Erythroblast (primary cell): Measurements from ENCODE around the gene S100A7.

Experiments used
- GATA1 ChIP-seq: IDR thresholded peaks from 2 replicates; pipeline ENCODE4 v1.6.1; 2011; ENCODE audit warnings: low read depth, mild to moderate bottlenecking, control low read depth, low read length, moderate library complexity
- POLR2A ChIP-seq: IDR thresholded peaks from 2 replicates; pipeline ENCODE4 v1.6.1; 2011; ENCODE audit warnings: mild to moderate bottlenecking, low read length

DNA sequence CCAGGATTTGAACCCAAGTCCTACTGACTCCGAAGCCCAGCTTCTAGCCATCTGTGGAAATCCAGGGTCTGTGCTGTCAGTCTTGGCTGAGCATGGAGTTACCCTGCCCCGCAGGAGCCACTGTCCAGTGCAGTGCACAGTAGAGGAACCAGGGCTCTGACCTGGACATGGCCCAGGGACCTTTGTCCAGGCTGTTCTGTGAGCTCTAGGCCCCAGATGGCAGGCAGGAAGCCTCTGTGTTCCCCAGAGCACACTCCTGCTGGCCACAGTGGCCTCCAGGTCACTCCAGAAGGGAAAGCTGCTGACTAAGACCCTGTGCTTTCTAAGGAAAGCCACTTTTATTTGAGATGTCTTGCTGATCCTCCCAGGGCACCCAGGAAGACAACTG is 30.3 kb downstream of the S100A7 start:
- no peak for TF ChIP-seq POLR2A
- TF ChIP-seq GATA1: no peak
